ENCODE measurements around the gene MUC4. TPM values are rescaled to one million over a fixed set of nuclear protein-coding genes. Genes with fewer than 3 reads are reported as not detected.
"Not testable (repeated sequence)": the region's sequence is repeated elsewhere in the genome, so short reads cannot be mapped to it uniquely, and the experiment has no call there.

Gene MUC4
- total RNA-seq, 4 donors from 2014 or later, result 0.26 to 1.0 (median 0.30) TPM

DNA sequence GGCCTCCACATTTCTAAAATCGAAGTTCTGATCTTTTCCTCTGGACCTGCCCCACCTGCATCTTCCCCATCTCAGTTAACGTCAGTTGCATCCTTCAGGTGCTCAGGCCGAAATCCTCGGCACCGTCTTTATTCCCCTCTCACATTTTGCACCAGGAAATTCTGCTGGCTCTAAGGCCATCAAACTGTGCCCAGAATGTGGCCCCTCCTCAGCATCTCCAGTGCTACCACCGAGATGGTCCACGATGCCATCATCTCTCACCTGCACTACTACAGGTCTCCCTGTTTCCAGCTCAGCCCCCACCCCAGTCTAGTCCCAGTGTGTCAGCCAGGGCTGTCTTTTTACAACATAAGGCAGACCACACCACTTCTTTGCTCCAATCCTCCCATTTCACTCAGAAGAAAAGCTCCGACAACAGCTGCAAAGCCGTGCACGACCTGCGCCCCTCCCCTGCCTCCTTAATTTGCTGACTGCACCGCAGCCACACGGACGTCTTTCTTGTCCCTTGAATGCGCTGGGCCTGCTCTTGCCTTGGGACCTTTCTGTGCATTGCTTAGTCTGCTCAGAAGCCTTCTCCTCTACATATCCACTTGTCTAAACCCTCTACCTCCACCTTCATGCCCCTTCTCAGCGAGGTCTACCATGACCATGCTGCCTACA lies 76.6 kb downstream of the MUC4 start:
- no peaks in the 10 kb centered on the region for H3K4me1 ChIP-seq
- intact Hi-C loops (cut with DNase I; ENCODE audit: low total_unique reads), result no loop called here
- no peak overlapping the region for H3K27ac ChIP-seq
- H3K9me3 ChIP-seq, result no peaks in the 10 kb centered on the region
- no peak for TF ChIP-seq POLR2A (IDR thresholded peaks at IDR 0.05)
- H3K4me3 ChIP-seq, result no peak overlapping the region
- DNase-seq, result no peak
- H3K27me3 ChIP-seq, result no peaks in the 10 kb centered on the region
- H3K36me3 ChIP-seq, result no peaks in the 10 kb centered on the region

DNA sequence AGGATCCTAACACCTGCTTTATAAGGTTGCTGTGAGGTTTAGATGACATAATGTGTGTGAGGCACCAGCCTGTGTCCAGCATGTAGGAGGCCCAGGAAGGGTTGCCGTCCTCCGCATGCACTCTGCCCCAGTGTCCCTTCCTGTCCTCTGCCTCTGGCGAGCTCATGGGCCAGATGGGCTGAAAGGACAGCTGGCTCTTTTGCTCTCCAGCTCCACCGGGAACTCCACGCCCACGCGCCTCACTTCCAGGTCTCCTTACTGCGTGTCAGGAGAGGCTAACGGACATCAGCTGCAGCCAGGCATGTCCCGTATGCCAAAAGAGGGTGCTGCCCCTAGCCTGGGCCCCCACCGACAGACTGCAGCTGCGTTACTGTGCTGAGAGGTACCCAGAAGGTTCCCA lies 78.8 kb downstream of the MUC4 start:
- no peaks in the 10 kb centered on the region for H3K9me3 ChIP-seq
- TF ChIP-seq POLR2A (IDR thresholded peaks at IDR 0.05), result no peak
- TF ChIP-seq, protein P1, sequence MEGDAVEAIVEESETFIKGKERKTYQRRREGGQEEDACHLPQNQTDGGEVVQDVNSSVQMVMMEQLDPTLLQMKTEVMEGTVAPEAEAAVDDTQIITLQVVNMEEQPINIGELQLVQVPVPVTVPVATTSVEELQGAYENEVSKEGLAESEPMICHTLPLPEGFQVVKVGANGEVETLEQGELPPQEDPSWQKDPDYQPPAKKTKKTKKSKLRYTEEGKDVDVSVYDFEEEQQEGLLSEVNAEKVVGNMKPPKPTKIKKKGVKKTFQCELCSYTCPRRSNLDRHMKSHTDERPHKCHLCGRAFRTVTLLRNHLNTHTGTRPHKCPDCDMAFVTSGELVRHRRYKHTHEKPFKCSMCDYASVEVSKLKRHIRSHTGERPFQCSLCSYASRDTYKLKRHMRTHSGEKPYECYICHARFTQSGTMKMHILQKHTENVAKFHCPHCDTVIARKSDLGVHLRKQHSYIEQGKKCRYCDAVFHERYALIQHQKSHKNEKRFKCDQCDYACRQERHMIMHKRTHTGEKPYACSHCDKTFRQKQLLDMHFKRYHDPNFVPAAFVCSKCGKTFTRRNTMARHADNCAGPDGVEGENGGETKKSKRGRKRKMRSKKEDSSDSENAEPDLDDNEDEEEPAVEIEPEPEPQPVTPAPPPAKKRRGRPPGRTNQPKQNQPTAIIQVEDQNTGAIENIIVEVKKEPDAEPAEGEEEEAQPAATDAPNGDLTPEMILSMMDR (IDR thresholded peaks at IDR 0.05), result no peak
- H3K36me3 ChIP-seq, result no peaks in the 10 kb centered on the region
- intact Hi-C loops (cut with DNase I; ENCODE audit: low total_unique reads), result no loop called here
- DNase-seq, result no peak
- H3K4me3 ChIP-seq, result no peak overlapping the region
- H3K27me3 ChIP-seq, result no peaks in the 10 kb centered on the region
- H3K27ac ChIP-seq, result no peak overlapping the region
- H3K4me1 ChIP-seq, result no peaks in the 10 kb centered on the region

DNA sequence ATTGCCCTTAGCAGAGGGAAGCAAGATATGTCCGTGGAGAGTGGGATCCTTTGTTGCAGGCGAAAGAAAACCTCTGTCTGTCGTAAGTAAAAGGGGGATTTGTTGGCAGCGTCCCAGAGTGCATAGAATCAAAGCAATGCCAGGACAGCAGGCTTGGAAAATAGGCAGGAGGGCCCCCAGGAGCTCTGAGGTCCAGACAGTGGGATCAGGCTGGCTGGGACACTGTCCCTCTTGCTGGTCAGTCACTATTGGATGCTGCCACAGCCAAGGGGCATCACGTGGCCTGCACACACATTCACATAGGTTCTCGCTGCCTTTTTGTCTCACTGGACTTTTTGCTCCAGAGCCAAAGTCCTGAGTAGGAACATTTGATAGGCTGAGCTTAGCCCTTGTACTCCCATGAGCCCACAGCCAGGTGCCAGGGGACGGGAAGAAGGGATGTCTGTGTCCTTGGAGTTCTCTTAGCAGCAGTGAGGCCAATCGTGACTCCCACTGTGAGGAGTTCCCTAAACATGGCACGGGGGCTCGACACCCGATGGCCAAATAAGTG lies 80.3 kb downstream of the MUC4 start:
- Histone ChIP-seq H3K36me3 (no peaks in the 10 kb centered on the region), H3K27ac (no peak overlapping the region), H3K27me3 (no peaks in the 10 kb centered on the region), H3K9me3 (no peaks in the 10 kb centered on the region), H3K4me3 (no peak overlapping the region), H3K4me1 (no peaks in the 10 kb centered on the region)
- intact Hi-C loops (cut with DNase I; ENCODE audit: low total_unique reads), result no loop called here
- DNase-seq, result no peak
- TF ChIP-seq POLR2A (IDR thresholded peaks at IDR 0.05), result no peak

DNA sequence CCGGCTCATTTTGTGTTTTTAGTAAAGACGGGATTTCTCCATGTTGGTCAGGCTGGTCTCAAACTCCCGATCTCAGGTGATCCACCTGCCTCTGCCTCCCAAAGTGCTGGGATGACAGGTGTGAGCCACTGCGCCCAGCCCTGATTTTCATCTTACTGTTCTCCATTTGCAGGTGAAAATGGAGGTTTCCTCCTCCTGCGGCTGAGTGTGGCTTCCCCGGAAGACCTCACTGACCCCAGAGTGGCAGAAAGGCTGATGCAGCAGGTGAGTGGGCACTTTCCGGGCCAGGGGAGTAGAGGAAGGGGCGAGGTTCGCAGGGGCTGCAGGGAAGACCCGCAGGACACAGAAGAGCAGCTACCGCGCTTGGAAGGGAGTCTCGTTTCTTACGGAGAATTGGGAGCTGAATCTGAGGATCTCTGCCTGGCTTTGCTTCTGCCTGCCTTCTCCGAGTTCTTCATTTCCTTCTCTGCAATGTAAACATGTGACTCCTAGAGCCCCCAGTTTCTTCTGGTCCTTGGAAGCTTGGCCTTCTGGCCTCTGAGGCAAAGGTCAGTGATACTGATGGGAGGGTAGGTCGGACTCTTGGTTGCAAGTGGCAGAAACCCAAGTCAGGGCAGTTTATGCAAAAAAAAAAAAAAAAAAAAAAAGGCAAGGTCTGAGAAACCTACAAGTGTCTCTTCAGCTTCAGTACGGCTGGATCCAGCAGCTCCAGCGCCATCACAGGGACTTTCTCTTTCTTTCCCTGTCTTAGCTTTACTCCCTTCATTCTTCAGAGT lies 82.1 kb downstream of the MUC4 start:
- Histone ChIP-seq H3K4me3 (no peak overlapping the region), H3K27me3 (no peaks in the 10 kb centered on the region), H3K4me1 (no peaks in the 10 kb centered on the region), H3K9me3 (no peaks in the 10 kb centered on the region), H3K27ac (no peak overlapping the region), H3K36me3 (no peaks in the 10 kb centered on the region)
- DNase-seq, result no peak
- intact Hi-C loops (cut with DNase I; ENCODE audit: low total_unique reads), result no loop called here
- TF ChIP-seq, protein P1 (IDR thresholded peaks at IDR 0.05), result no peak
- no peak for TF ChIP-seq POLR2A (IDR thresholded peaks at IDR 0.05)

DNA sequence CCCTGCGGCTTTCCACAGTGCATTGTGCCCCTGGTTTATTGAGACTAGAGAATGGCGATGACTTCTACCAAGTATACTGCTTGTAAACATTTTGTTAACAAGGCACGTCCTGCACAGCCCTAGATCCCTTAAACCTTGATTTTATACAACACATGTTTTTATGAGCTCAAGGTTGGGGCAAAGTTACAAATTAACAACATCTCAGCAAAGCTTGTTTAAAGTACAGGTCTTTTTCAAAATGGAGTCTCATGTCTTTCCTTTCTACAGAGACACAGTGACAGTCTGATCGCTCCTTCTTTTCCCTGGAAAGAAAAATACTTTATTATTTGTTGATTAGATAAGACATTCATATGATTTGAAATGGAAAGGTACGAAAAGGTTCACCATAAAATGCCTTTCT lies 82.9 kb downstream of the MUC4 start:
- H3K4me3 ChIP-seq; H3K9me3 ChIP-seq; H3K36me3 ChIP-seq; DNase-seq; intact Hi-C loops (cut with DNase I; ENCODE audit: low total_unique reads); H3K4me1 ChIP-seq; H3K27me3 ChIP-seq; H3K27ac ChIP-seq: not testable (repeated sequence)

DNA sequence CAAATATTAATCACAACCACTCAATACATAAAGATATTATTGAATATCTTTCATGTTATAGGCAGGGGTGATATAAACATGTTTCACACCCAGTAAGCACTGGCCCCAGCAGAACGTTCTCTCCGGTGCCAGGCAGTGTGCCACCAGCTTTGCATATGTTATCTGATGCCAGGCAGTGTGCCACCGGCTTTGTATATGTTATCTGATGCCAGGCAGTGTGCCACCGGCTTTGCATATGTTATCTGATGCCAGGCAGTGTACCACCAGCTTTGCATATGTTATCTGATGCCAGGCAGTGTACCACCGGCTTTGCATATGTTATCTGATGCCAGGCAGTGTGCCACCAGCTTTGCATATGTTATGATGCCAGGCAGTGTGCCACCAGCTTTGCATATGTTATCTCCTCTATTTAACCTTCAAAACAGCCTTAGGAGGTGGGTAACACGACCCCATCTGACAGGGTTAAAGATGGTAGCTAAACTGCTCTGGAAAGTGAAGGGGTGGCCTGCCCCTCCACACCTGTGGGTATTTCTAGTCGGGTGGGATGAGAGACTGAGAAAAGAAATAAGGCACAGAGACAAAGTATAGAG lies 84.0 kb downstream of the MUC4 start:
- DNase-seq, result no peak
- no peak overlapping the region for H3K27ac ChIP-seq
- no peak overlapping the region for H3K4me3 ChIP-seq
- no peaks in the 10 kb centered on the region for H3K9me3 ChIP-seq
- no peaks in the 10 kb centered on the region for H3K36me3 ChIP-seq
- H3K27me3 ChIP-seq, result no peaks in the 10 kb centered on the region
- no peaks in the 10 kb centered on the region for H3K4me1 ChIP-seq
- intact Hi-C loops (cut with DNase I; ENCODE audit: low total_unique reads), result no loop called here
- TF ChIP-seq POLR2A (IDR thresholded peaks at IDR 0.05), result no peak
- TF ChIP-seq, protein P1 (IDR thresholded peaks at IDR 0.05), result no peak

DNA sequence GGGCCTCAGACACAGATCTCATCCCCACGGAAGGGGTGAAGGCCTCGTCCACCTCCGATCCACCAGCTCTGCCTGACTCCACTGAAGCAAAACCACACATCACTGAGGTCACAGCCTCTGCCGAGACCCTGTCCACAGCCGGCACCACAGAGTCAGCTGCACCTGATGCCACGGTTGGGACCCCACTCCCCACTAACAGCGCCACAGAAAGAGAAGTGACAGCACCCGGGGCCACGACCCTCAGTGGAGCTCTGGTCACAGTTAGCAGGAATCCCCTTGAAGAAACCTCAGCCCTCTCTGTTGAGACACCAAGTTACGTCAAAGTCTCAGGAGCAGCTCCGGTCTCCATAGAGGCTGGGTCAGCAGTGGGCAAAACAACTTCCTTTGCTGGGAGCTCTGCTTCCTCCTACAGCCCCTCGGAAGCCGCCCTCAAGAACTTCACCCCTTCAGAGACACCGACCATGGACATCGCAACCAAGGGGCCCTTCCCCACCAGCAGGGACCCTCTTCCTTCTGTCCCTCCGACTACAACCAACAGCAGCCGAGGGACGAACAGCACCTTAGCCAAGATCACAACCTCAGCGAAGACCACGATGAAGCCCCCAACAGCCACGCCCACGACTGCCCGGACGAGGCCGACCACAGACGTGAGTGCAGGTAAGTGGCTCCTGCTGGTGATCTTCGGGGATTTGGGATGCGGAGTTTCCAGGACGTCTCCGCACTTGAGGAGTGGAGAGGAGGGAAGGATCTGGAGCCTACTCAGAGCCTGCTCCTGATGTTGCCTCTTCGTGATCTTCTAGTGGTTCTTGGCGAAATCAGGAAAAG lies 85.6 kb downstream of the MUC4 start:
- DNase-seq; H3K4me1 ChIP-seq; H3K27me3 ChIP-seq; H3K4me3 ChIP-seq; H3K9me3 ChIP-seq; H3K36me3 ChIP-seq; intact Hi-C loops (cut with DNase I; ENCODE audit: low total_unique reads); H3K27ac ChIP-seq: not testable (repeated sequence)

DNA sequence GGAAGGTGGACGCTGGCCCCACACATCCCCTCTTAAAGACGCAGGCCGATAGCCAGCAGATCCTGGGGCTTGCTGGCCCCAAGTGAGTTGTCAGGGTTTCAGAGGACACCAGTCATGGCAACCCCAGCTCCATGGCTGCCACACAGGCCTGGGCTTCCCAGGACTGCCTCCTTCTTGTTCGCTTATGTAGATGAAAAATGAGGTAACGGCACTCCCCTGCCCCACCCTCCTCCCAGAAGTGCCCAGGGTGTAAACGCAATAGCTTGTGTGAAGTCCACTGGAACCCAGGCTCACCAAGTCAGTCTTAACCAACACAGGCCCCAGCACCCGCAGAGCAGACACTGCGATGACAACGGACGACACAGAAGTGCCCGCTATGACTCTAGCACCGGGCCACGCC lies 87.4 kb downstream of the MUC4 start:
- H3K27me3 ChIP-seq; H3K4me1 ChIP-seq; H3K4me3 ChIP-seq; H3K36me3 ChIP-seq; H3K9me3 ChIP-seq; DNase-seq; intact Hi-C loops (cut with DNase I; ENCODE audit: low total_unique reads); H3K27ac ChIP-seq: not testable (repeated sequence)

DNA sequence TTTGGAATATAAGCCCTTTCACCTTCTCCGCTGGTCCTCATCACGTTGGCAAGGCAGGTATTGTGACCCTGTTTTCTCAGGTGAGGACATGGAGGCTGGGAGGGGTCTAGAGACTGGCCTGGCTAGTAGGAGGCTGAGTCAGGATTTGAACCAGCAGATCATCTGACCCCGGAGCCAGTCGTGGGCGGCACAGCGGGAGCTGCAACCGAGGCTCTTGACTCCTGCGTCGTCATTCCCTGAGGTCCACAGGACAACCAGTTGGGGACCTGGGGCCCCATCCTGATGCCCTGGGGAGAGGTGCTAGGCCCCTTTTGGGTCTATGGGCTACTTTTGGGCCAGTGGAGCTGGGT lies 88.8 kb downstream of the MUC4 start:
- H3K4me1 ChIP-seq; H3K9me3 ChIP-seq; H3K4me3 ChIP-seq; H3K27ac ChIP-seq; H3K27me3 ChIP-seq; intact Hi-C loops (cut with DNase I; ENCODE audit: low total_unique reads); DNase-seq; H3K36me3 ChIP-seq: not testable (repeated sequence)
